HG02938 (cell line): ENCODE data around the gene HBA1.
"Not testable (repeated sequence)": the region's sequence is repeated elsewhere in the genome, so short reads cannot be mapped to it uniquely, and the experiment has no call there.

ENCODE experiments used
- ATAC-seq: cut with Tn5 transposase; IDR thresholded peaks from one replicate; pipeline ENCODE4 v1.9.1; 2021; ENCODE audit warnings: mild to moderate bottlenecking, moderate library complexity; ENCODE audit not compliant: unreplicated experiment

Gene HBA1

DNA sequence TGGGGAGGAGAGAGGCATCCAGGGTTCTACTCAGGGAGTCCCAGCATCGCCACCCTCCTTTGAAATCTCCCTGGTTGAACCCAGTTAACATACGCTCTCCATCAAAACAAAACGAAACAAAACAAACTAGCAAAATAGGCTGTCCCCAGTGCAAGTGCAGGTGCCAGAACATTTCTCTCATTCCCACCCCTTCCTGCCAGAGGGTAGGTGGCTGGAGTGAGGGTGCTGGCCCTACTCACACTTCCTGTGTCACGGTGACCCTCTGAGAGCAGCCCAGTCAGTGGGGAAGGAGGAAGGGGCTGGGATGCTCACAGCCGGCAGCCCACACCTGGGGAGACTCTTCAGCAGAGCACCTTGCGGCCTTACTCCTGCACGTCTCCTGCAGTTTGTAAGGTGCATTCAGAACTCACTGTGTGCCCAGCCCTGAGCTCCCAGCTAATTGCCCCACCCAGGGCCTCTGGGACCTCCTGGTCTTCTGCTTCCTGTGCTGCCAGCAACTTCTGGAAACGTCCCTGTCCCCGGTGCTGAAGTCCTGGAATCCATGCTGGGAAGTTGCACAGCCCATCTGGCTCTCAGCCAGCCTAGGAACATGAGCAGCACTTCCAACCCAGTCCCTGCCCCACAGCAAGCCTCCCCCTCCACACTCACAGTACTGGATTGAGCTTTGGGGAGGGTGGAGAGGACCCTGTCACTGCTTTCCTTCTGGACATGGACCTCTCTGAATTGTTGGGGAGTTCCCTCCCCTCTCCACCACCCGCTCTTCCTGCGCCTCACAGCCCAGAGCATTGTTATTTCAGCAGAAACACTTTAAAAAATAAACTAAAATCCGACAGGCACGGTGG, 2.3 kb upstream of the HBA1 start:
- not testable (repeated sequence) for ATAC-seq

DNA sequence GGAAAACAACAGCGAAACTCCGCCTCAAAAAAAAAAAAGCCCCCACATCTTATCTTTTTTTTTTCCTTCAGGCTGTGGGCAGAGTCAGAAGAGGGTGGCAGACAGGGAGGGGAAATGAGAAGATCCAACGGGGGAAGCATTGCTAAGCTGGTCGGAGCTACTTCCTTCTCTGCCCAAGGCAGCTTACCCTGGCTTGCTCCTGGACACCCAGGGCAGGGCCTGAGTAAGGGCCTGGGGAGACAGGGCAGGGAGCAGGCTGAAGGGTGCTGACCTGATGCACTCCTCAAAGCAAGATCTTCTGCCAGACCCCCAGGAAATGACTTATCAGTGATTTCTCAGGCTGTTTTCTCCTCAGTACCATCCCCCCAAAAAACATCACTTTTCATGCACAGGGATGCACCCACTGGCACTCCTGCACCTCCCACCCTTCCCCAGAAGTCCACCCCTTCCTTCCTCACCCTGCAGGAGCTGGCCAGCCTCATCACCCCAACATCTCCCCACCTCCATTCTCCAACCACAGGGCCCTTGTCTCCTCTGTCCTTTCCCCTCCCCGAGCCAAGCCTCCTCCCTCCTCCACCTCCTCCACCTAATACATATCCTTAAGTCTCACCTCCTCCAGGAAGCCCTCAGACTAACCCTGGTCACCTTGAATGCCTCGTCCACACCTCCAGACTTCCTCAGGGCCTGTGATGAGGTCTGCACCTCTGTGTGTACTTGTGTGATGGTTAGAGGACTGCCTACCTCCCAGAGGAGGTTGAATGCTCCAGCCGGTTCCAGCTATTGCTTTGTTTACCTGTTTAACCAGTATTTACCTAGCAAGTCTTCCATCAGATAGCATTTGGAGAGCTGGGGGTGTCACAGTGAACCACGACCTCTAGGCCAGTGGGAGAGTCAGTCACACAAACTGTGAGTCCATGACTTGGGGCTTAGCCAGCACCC, 1.2 kb upstream of the HBA1 start:
- ATAC-seq, result no peak

DNA sequence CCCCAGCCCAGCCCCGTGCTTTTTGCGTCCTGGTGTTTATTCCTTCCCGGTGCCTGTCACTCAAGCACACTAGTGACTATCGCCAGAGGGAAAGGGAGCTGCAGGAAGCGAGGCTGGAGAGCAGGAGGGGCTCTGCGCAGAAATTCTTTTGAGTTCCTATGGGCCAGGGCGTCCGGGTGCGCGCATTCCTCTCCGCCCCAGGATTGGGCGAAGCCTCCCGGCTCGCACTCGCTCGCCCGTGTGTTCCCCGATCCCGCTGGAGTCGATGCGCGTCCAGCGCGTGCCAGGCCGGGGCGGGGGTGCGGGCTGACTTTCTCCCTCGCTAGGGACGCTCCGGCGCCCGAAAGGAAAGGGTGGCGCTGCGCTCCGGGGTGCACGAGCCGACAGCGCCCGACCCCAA, 474 bp upstream of the HBA1 start:
- not testable (repeated sequence) for ATAC-seq

DNA sequence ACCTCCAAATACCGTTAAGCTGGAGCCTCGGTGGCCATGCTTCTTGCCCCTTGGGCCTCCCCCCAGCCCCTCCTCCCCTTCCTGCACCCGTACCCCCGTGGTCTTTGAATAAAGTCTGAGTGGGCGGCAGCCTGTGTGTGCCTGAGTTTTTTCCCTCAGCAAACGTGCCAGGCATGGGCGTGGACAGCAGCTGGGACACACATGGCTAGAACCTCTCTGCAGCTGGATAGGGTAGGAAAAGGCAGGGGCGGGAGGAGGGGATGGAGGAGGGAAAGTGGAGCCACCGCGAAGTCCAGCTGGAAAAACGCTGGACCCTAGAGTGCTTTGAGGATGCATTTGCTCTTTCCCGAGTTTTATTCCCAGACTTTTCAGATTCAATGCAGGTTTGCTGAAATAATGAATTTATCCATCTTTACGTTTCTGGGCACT, 928 bp downstream of the HBA1 start:
- ATAC-seq, result no peak

DNA sequence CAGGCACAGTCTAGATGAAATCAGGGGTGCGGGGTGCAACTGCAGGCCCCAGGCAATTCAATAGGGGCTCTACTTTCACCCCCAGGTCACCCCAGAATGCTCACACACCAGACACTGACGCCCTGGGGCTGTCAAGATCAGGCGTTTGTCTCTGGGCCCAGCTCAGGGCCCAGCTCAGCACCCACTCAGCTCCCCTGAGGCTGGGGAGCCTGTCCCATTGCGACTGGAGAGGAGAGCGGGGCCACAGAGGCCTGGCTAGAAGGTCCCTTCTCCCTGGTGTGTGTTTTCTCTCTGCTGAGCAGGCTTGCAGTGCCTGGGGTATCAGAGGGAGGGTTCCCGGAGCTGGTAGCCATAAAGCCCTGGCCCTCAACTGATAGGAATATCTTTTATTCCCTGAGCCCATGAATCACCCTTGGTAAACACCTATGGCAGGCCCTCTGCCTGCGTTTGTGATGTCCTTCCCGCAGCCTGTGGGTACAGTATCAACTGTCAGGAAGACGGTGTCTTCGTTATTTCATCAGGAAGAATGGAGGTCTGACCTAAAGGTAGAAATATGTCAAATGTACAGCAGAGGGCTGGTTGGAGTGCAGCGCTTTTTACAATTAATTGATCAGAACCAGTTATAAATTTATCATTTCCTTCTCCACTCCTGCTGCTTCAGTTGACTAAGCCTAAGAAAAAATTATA, 1.6 kb downstream of the HBA1 start:
- ATAC-seq, result no peak

DNA sequence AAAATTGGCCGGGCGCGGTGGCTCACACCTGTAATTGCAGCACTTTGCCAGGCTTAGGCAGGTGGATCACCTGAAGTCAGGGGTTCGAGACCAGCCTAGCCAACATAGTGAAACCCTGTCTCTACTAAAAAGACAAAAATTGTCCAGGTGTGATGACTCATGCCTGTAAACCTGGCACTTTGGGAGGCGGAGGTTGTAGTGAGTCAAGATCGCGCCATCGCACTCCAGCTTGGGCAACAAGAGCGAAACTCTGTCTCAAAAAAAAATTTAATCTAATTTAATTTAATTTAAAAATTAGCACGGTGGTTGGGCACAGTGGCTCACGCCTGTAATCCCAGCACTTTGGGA, 2.2 kb downstream of the HBA1 start:
- ATAC-seq, result no peak

DNA sequence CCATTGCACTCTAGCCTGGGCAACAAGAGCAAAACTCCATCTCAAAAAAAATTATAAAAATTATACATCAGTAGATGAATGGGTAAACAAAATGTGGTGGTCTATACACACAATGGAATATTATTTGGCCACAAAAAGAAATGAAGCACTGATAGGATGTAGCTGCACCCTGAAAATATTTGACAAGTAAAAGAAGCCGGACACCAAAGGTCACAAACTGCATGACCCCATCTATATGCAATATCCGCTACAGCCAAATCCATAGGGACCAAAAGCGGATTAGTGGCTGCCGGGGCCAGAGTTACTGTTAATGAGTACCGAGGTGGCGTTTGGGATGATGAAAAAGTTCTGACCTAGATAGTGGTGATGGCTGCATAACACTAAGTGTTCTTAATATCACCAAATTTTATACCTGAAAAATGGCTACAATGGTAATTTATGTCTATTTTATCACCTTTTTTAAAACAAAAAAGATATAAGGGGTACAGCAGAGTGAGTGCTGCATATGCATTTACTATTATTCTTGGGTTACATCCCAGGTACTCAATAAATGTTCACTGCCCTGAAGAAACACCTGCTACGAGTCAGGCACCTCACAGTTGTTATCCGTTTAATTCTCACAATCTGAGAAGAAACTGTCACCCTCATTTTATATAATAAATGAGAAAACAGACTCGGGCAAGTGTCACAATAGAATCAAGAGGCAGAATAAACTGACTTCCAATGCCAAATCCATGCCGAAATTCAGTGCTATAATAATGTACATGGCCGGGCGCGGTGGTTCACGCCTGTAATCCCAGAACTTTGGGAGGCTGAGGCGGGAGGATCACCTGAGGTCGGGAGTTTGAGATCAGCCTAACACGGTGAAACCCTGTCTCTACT, 3.0 kb downstream of the HBA1 start:
- ATAC-seq, result no peak

DNA sequence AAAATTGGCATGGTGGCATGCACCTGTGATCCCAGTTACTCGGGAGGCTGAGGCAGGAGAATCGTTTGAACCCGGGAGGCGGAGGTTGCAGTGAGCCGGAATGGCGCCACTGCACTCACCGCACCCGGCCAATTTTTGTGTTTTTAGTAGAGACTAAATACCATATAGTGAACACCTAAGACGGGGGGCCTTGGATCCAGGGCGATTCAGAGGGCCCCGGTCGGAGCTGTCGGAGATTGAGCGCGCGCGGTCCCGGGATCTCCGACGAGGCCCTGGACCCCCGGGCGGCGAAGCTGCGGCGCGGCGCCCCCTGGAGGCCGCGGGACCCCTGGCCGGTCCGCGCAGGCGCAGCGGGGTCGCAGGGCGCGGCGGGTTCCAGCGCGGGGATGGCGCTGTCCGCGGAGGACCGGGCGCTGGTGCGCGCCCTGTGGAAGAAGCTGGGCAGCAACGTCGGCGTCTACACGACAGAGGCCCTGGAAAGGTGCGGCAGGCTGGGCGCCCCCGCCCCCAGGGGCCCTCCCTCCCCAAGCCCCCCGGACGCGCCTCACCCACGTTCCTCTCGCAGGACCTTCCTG, 3.7 kb downstream of the HBA1 start, which contains the start of gene HBQ1:
Gene HBQ1, plus strand, starts transcription at position 359 of the 575 bp plus-strand sequence. Its CDS starts 28 bp downstream, at position 387.
- no peak for ATAC-seq

DNA sequence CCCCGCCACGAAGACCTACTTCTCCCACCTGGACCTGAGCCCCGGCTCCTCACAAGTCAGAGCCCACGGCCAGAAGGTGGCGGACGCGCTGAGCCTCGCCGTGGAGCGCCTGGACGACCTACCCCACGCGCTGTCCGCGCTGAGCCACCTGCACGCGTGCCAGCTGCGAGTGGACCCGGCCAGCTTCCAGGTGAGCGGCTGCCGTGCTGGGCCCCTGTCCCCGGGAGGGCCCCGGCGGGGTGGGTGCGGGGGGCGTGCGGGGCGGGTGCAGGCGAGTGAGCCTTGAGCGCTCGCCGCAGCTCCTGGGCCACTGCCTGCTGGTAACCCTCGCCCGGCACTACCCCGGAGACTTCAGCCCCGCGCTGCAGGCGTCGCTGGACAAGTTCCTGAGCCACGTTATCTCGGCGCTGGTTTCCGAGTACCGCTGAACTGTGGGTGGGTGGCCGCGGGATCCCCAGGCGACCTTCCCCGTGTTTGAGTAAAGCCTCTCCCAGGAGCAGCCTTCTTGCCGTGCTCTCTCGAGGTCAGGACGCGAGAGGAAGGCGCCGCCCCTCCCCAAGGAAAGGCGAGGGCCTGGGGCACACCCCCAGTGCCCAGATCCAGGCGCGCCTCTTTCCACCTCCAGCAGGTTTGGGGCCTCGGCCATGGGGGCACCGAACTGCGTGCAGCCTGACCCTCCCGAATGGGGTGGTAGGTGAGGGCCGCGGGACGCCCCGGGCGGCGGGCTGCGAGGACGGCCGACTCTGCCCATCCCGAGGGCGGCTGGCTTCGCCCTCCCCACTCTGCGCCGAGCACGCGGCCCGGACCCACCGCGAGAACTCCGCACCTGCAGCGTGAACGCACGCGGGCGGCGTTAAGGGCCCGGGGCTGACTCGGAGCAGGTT, 4.4 kb downstream of the HBA1 start:
- no peak for ATAC-seq

DNA sequence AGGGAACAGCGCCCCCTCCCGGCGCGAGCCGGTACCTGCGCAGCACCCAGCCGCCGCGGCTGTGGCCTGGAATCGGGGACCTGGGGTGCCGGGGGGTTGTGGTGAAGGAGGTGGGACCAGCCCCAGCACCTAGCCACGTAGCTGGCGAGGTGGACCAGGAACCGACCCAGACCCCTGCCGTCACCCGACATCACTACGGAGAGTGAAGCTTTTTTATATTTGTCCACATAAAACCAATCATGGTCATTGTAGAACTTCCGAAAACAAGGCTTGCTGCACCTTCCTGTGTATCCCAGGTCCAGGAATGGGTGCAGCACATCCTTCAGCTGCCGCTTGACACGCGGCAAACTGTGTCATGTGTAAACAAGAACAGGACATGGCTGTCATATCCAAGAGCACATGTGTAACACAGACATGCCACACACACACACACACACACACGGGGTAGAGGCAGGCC, 5.1 kb downstream of the HBA1 start:
- no peak for ATAC-seq

DNA sequence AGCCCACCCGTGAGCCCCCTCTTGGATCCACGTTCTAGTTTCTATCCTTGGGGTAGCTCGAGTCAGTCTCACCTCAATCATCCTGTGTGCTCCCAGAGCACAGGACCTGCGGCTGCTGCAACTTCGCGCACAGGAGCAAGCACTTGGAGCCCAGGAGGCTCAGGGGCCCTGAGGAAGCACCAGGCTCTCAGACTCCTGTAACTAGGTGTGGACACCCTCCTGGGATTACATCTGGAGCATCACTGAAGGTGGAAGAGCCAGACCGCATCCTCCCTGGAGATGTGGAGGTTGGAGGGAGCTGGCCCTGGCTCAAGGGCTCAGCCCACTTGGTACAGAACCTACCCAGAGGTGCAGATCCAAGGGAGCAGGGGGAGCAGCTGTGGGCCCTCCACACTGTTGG, 6.5 kb downstream of the HBA1 start:
- ATAC-seq, result no peak

DNA sequence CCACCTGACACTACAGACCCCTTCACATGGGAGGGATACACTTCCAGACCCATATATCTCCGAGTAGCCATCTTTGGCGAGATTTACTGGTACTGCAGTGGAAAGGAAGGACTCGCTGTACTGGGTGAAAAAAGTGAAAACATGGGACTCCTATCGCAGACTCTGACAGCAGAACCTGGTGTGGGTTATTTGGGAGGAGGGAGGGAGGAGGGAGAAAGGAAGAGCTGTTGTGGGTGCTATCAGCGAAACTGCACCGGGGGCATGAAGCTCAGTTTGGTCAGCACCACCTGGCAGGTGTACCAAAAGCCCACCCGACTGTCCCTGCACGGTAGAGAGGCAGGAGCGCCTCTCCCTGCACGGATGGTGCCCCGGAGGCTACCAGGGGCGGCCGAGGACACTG, 8.7 kb downstream of the HBA1 start:
- ATAC-seq, result no peak

DNA sequence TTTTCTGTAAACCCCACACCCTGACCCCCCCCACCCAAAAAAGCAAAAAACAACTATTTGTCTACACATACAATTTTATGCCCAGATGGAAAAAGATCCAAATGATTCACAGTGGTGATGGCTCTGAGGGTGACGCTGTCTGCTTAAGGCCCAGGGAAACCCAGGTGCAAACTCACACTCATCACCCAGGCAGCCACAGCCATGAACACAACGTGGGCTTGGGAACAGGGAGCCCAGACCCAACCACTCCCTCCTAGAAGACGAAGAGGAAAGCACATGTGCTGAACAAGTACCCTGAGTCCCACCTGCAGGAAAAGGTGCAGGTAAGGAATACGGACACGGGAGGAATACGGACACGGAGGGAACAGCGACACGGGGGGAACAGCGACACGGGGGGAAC, 9.2 kb downstream of the HBA1 start:
- no peak for ATAC-seq

DNA sequence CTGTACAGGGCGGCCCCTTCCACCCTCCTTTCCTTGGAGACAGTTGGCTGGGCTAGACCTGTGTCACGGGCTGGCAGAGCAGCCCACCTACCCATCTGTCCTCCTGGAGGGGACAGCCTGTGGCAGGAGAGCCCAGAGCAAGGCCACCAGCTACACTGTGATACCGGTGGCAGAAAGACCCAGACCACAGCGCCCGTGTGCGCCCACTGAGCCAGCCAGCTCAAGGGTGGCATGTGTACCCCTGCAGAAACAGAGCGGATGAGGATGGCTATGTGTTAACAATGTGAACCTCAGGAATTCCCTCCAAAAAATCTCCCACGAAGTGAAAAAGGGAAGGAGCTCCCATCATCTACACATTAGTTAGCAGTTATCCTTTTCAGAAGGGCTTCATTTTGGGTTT, 10.8 kb downstream of the HBA1 start:
- no peak for ATAC-seq

DNA sequence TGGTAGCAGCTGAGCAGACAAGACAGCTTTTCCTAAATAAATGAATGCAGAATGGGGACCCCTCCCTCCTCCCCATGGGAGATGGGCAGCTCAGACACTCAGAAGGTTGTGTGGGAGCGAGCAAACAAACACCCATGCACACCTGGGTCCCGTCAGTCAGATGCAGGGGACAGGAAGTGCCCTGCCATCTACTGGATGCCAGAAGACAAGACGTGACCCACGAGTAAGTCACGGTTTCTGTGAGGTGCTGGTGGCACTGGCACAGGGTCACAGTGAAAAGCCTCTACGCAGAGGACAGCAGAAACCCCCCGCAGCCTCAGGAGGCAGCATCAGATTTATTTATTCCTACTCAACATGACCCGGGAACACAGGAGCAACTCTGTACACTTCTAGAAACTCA, 12.2 kb downstream of the HBA1 start:
- no peak for ATAC-seq

DNA sequence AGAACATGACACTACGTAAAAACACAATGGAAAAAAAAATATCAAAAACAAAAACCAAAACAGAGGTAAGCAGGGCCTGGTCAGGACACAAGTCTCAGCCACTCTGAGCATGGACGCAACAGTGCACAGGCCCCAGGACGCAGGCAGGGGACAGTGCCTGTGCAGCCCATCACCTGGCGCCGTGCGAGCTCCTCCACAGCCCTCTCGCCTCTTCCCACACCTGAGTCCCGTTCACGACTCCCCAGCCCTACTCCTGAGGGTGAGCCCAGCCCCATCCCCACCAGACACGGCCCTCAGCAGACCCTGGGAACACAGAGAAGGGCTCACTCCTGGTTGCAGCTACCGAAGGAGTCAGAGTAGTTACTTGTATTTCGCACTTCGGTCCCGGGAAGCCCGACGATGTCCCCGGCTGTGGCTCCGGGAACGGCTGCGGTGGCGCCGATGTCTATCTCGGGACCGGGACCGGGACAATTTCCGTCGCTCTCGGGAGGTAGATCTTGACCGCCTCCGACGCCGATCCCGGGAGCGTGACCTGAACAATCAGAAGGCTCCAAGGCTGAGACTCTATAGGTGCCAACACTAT, 13.2 kb downstream of the HBA1 start:
- no peak for ATAC-seq

DNA sequence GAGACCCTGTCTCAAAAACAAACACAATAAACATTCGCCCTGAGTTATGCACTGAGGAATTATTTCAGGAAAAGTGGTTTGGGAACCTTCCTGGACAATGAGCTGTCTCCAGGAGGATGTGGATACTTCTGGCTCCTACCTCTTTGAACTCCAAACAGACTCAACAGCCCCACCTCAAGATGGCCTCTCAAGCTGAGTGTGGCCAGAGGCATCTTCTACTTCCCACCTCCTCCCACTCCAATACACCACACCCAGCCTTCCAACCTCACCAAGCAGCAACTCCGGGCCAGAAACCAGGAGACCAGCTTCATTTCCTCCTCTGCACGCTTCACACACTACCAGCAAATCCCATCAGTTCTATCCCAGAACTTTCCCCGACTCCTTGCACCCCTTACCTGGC, 15.4 kb downstream of the HBA1 start:
- ATAC-seq, result no peak

DNA sequence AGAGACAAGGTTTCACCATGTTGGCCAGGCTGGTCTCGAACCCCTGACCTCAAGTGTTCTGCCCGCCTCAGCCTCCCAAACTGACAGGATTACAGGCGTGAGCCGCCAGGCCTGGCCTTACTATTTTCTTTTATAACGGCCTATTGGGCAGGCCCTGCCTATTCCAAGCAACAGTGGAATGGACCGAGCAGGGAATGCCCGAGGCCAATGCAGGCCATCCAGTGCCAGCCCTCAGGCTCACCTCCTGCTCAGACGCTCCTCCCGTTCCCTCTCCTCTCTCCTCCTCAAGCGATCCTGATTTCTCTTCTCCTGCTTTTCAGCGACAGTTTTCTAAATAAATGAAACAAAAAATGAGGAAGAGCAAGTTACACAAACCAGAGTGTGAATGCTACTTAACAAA, 16.2 kb downstream of the HBA1 start:
- ATAC-seq, result no peak

DNA sequence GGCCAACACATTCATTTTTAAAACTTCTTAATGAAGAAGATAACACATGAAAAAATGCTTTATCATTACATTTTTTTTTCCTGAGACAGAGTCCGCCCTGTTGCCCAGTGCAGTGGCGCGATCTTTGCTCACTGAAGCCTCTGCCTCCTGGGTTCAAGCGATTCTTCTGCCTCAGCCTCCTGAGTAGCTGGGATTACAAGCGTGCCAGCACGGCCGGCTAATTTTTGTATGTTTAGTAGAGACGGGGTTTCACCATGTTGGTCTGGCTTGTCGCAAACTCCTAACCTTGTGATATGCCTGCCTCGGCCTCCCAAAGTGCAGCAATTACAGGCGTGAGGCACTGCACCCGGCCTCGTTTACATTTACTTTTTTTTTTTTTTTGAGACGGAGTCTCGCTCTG, 17.0 kb downstream of the HBA1 start:
- no peak for ATAC-seq
